Adrenal gland (tissue), 12 donors: ENCODE results near the gene SWT1. TPM values are rescaled to one million over a fixed set of nuclear protein-coding genes. Genes with fewer than 3 reads are reported as not detected.

Experiments used
- DNase-seq, 7 donors: peaks; one replicate each; pipeline ENCODE4 v3.0.0-alpha.2; 2019 to 2020
- H3K27ac ChIP-seq, 5 donors: fragments of 200-600 bp; sonication (generic) in 4 of 5; 1 replicate in 3 of 5; 2 replicates in 2 of 5; pipeline versions ENCODE4 v1.5.1 to v1.8.0; 2016 to 2020; ENCODE audit warnings: mild to moderate bottlenecking in 1 of 5
- H3K27me3 ChIP-seq: fragments of 200-600 bp; 2 replicates; pipeline ENCODE4 v1.8.0; 2021
- H3K36me3 ChIP-seq, 2 donors: fragments of 200-600 bp; replicated peaks in 1 of 2; 1 replicate in 1 of 2; 2 replicates in 1 of 2; pipeline versions ENCODE4 v1.5.1 to v1.8.0; 2018 to 2022
- H3K4me1 ChIP-seq, 2 donors: fragments of 200-600 bp; replicated peaks in 1 of 2; 1 replicate in 1 of 2; 2 replicates in 1 of 2; pipeline versions ENCODE4 v1.5.1 to v1.8.0; 2018 to 2021
- H3K4me3 ChIP-seq, 4 donors: fragments of 200-600 bp; sonication (generic) in 3 of 4; one replicate each; pipeline ENCODE4 v1.5.1; 2016 to 2018
- H3K9me3 ChIP-seq, 3 donors: fragments of 200-600 bp; sonication (generic) in 1 of 3; replicated peaks in 1 of 3; 1 replicate in 2 of 3; 2 replicates in 1 of 3; pipeline versions ENCODE4 v1.5.1 to v1.8.0; 2016 to 2021
- CTCF ChIP-seq, 6 experiments: fragments of 450-650 bp in 4 of 6; fragments of 200-600 bp in 2 of 6; sonication (generic) in 1 of 6; IDR thresholded peaks; 1 replicate in 5 of 6; 2 replicates in 1 of 6; pipeline versions ENCODE4 v1.5.1 to v1.8.0; 2016 to 2021; ENCODE audit warnings: antibody characterized with exemption in 6 of 6, mild to moderate bottlenecking in 2 of 6, moderate library complexity in 1 of 6
- POLR2A ChIP-seq, 2 donors: fragments of 450-650 bp; IDR thresholded peaks; one replicate each; pipeline ENCODE4 v1.6.1; 2017; ENCODE audit warnings: antibody characterized with exemption in 2 of 2, mild to moderate bottlenecking in 2 of 2, moderate library complexity in 1 of 2
- WGBS, 4 donors: extraction: QIAGEN DNeasy Blood & Tissue Kit in 2 of 4; methylation state at CpG; one replicate each; pipeline versions ENCODE4 v1.1.5 to v1.1.7; 2013 to 2017; 5-methylcytosine and 5-hydroxymethylcytosine counted together
- intact Hi-C, 2 donors: fragments of 100-400 bp; cut with DNase I; formaldehyde crosslinking; loops; one replicate each; pipeline versions ENCODE4 v1.14.1 to v1.15.0; 2022 to 2023
- polyA plus RNA-seq, 3 donors: library from polyadenylated mRNA; stranded (reverse); fragments of 200-250 nt in 2 of 3; fragments of 350-450 nt in 1 of 3; fragmentation: Illumina TruSeq in 1 of 3; extraction: RNeasy Lipid Tissue Mini Kit (QIAGEN cat#74804) in 1 of 3; gene quantifications; one replicate each; pipeline ENCODE4 v1.2.3, GENCODE V29; 2013 to 2014
- total RNA-seq, 9 donors: library from RNA; depleted of rRNA in 4 of 9; stranded (reverse); fragments of >200 nt in 4 of 9; fragments of 120-200 nt in 1 of 9; fragmentation: NEBNext Ultra II Directional in 1 of 9; extraction: Animal tissue kit (Norgen Biotek cat#: 25700) in 1 of 9; gene quantifications; one replicate each; pipeline versions ENCODE4 v1.1.0 to v1.2.4, GENCODE V29; 2013 to 2023
- donor health status: healthy with polysubstance abuse.
- donor health status: Bipolar disorder and iron deficiency.
- donor health status: DM: yes; HTN: yes; CAD: no.
- donor health status: DM: no; HTN: no; CAD: no.
- donor health status: DM: no; HTN: no; CAD: no.
- donor health status: DM: yes; HTN: yes; CAD: no.

Gene SWT1
- total and polyA plus RNA-seq, 12 donors: 1.9 to 11.0 (median 5.6) TPM

DNA sequence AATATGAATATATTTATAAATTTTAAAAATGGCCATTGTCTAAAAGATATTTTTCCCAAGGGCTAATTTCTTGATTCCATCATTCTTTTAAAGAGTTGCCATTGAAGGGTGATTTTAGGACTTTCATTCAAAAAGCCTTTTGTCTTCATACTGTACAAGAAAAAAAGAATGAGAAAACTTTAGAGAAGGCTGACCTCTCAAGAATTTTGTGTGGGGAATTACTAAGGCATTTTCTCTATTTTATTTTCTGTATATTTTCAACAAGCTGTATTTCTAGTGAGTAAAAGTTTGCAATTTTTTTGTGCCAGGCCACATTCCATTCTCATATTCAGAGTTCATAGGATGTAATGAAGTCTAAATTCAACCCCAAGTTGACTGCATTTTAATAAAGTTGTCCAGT lies 110.7 kb downstream of the SWT1 start:
- Histone ChIP-seq H3K4me3 (no peak overlapping the region), H3K4me1 (no peaks in the 10 kb centered on the region), H3K36me3 (no peaks in the 10 kb centered on the region), H3K9me3 (no peaks in the 10 kb centered on the region), H3K27me3 (no peaks in the 10 kb centered on the region), H3K27ac (no peak overlapping the region)
- intact Hi-C loops: no loop called here
- DNase-seq: no peak
- TF ChIP-seq CTCF (IDR thresholded peaks at IDR 0.05) (no peak), POLR2A (IDR thresholded peaks at IDR 0.05) (no peak)

- 82 to 90% (median 88%) methylated on average over 2 of the region's 2 CpGs for WGBS, 4 donors
- H3K27ac ChIP-seq: no peak overlapping the region
- no peak for TF ChIP-seq CTCF (IDR thresholded peaks at IDR 0.05)
- TF ChIP-seq POLR2A (IDR thresholded peaks at IDR 0.05): no peak
- no peak for DNase-seq
- H3K4me3 ChIP-seq: no peak overlapping the region
- no peaks in the 10 kb centered on the region for H3K36me3 ChIP-seq
- no peaks in the 10 kb centered on the region for H3K4me1 ChIP-seq
- intact Hi-C loops: no loop called here
- no peaks in the 10 kb centered on the region for H3K9me3 ChIP-seq
- no peaks in the 10 kb centered on the region for H3K27me3 ChIP-seq
Observed at GRCh38 chr1:185268352-185268751, 111.4 kb downstream of the SWT1 start.

DNA sequence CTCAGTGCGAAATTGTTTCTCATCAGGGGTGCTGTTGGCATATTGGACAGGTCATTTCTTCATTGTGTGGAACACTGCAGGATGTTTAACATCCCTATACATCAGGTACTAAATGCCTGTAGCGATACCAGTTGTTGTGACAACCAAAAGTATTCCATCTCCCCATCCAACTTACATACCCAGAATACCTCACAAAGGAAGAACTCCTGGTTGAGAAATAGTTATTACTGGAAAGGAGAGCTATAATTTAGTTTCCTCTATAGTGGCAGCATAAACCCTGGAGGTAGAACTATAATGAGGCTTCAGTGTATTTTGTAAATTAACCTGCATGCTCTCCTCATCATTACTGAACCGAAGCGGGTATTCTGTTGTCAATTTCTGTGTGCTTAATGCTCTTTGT lies 115.0 kb downstream of the SWT1 start:
- no peaks in the 10 kb centered on the region for H3K27me3 ChIP-seq
- no peaks in the 10 kb centered on the region for H3K4me1 ChIP-seq
- TF ChIP-seq POLR2A (IDR thresholded peaks at IDR 0.05) (no peak), CTCF (IDR thresholded peaks at IDR 0.05) (no peak)
- DNase-seq: no peak
- H3K27ac ChIP-seq: no peak overlapping the region
- no peaks in the 10 kb centered on the region for H3K36me3 ChIP-seq
- WGBS, 4 donors: 89 to 96% (median 95%) methylated on average over 4 of the region's 4 CpGs
- no peak overlapping the region for H3K4me3 ChIP-seq
- intact Hi-C loops: no loop called here
- H3K9me3 ChIP-seq: no peaks in the 10 kb centered on the region

DNA sequence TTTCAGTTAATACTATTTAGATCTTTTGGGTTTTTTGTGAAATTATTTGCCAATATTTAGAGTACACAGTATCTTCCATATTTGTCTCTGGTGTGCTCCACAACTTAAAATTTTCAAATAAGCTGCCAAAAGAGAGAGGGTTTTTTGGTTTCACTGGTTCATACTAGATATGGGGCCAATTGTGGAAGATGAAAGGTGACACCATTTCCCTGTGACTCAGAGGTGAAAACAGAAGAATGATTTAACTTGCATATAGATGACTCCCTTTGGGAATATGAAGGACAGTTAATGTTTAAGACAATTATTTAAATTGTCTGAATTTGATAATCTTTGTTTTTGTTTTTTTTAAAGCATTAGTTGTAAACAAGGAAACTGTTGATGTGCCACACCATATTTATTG lies 122.6 kb downstream of the SWT1 start:
- no peaks in the 10 kb centered on the region for H3K9me3 ChIP-seq
- TF ChIP-seq POLR2A (IDR thresholded peaks at IDR 0.05): no peak
- intact Hi-C loops: no loop called here
- no peaks in the 10 kb centered on the region for H3K4me1 ChIP-seq
- H3K27ac ChIP-seq: no peak overlapping the region
- H3K4me3 ChIP-seq: no peak overlapping the region
- H3K36me3 ChIP-seq: no peaks in the 10 kb centered on the region
- no peak for DNase-seq
- H3K27me3 ChIP-seq: no peaks in the 10 kb centered on the region

DNA sequence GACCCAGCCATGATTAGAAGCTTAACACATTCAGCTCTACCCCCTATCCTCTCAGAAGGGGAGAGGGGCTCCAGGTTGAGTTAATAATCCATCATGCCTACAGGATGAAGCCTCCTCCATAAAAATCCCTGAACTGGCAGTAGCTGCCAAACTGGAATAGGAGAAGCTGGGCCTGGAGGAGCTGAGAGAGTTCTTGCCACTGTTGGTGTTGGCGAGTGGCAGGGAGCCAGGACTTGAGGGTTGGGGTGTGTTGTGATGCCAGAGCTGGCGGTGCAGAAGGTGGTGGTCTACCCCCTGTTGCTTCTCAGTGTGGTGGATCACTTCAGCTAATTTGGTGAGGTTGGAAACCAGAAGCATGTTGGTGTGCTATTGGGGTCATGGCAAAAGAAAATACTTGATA lies 123.6 kb downstream of the SWT1 start:
- 100% methylated on average over 2 of the region's 2 CpGs for WGBS, 4 donors

More for the DNA sequence above, 123.6 kb downstream of the SWT1 start:
- H3K36me3 ChIP-seq: no peaks in the 10 kb centered on the region
- H3K4me1 ChIP-seq: no peaks in the 10 kb centered on the region
- no peak overlapping the region for H3K27ac ChIP-seq
- no peak for TF ChIP-seq CTCF (IDR thresholded peaks at IDR 0.05)
- TF ChIP-seq POLR2A (IDR thresholded peaks at IDR 0.05): no peak
- DNase-seq: no peak
- H3K4me3 ChIP-seq: no peak overlapping the region
- no peaks in the 10 kb centered on the region for H3K27me3 ChIP-seq
- no peaks in the 10 kb centered on the region for H3K9me3 ChIP-seq
- intact Hi-C loops: no loop called here
